Right hindlimb (tissue), 1 donor: Measurements from ENCODE around the gene OLAH.

Experiments used
- DNase-seq: peaks from one replicate; pipeline ENCODE4 v3.0.0-alpha.2; 2018

The OLAH gene

DNA sequence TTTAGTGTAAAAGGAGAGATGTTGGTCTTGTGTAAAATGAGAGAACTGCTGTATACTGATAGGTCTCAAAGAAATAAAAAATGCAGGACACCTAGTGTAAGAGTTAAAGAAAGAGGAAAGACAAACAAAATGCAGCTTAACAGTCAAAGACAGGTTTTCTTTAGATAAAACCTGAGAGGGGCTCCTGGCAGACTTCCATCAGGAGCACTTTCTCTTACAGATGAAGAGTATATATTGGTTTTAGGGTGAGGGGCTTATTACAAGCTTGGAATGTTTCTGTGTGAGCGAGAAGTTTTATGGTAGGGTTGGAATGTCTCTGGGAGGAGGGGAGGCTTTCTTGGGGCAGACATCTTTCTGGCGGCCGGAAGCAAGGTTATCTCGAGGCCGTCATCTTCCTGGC is 28.6 kb downstream of the OLAH start:
- DNase-seq = no peak

DNA sequence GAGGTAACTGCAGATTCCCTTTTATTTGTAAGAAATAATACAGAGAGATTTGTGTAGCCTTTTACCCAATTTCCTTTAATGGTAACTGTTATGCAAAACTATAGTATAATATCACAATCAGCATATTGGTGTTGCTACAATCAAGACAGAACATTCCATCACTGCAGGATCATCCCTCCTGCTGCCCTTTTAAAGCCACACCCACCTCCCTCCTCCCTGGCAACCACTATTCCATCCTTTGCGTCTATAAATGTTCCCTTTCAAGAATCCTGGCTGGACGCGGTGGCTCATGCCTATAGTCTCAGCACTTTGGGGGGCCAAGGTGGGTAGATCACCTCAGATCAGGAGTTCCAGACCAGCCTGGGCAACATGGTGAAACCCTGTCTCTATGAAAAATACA is 31.7 kb downstream of the OLAH start:
- no peak for DNase-seq

DNA sequence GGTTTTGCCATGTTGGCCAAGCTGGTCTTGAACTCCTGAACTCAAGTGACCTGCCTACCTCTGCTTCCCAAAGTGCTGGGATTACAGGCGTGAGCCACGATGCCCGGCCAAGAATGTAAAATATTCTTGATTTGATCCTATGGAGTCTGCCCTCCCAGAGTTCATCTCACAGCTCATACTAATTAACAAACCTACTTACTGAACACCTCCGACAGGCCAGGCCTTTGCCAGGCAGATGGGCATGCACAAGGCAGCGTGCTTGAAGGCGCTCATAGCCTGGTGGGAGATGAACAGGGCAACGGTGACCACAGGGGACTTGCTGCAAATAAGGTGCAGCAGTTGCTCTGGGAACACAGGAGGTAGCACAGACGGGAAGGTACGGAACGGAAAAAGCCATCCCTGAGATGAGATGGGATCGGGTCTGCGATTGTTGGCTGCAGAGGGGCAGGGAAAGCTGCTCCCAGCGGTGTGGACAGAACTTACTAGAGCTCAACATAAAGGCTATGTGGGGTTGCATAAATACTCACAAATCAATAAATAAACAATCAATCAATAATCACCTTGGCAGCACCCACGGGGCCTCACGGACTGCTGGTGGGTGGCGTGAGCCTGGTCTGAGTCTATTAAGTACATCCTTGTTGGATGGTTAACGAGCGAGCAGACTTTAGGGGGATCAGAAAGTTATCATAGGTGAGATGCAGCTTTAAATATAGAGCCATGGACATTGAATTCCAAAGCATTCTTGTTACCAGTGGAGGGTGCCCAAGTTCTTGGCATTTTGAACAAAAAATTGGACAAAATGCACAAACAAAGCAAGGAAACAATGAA is 40.1 kb downstream of the OLAH start:
- DNase-seq = no peak

DNA sequence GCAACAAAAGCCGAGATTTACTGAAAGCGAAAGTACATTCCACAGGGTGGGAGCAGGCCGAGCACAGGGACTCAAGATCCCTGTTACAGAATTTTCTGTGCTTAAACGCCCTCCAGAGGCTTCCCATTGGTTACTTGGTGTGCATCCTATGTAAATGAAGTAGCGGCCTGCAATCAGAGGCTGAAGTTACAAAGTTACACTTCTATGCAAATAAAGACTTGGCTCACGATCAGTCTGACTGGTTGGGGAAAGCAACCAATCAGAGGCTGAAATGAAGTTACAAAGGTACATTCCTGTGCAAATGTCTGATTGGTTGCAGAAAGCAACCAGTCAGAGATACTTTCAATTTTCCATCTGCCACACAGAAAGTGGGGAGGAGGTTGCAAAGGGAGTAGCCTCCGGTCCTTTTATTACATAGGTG is 40.8 kb downstream of the OLAH start:
- DNase-seq = peak; percentile 78

DNA sequence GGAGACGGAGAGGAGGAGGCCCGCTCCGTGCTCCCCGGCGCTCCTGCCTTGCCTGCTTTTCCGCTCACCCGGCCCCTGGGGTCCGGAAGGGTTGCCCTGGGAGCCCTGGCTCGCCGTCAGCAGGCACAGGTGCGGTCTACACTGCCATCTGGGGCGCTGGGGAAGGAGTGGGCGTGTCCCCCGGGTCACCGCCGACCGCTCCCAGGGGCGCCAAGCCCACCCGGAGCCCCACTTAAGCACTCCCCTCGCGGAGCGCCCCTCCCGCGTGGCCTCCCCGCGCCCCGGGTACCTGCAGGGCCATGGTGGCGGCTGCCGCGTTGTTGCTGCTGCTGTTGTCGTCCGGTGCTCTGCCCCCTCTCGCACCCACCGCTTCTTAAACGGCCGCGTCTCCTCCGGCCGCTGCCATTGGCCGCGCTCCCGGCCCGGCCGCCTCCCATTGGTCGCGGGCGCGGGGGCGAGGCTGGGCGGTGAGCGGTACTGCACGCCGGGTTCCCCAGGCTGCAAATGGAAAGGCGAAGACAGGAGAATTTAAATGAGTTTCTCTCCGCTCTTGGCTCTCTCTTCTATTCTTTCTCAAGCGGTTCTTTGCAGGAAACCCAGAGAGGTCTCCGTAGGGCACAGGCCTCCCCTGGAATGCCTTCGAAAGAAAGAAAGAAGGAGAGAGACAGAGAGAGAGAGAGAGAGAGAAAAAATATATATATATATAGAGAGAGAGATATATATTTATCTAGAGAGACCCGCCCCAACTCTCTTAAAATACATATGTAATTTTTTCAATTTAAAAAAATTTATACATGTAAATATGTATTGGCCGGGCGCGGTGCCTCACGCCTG is 44.9 kb downstream of the OLAH start, which contains the start of gene ACBD7:
Gene ACBD7 (minus strand): TSS at position 349 of the 834 bp plus-strand sequence. CDS start 48 bp downstream, at position 301.
- DNase-seq = peak; percentile 88

DNA sequence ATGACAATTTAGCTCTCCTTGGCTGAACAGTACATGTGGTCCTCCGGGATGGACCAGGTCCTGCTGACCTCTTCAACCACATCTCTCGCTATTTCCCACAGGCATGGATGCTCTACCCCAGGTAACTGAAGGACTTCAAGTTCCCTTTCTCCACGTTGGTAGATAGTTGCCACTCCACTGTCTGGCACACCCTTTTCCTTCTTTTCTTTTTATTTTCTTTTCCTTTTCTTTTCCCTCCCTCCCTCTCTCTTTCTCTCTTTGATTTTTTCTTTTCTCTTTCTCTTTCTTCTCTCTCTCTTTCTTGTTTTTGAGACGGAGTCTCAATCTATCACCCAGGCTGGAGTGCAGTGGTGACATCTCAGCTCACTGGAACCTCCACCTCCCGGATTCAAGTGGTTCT is 47.7 kb downstream of the OLAH start:
- DNase-seq = no peak

DNA sequence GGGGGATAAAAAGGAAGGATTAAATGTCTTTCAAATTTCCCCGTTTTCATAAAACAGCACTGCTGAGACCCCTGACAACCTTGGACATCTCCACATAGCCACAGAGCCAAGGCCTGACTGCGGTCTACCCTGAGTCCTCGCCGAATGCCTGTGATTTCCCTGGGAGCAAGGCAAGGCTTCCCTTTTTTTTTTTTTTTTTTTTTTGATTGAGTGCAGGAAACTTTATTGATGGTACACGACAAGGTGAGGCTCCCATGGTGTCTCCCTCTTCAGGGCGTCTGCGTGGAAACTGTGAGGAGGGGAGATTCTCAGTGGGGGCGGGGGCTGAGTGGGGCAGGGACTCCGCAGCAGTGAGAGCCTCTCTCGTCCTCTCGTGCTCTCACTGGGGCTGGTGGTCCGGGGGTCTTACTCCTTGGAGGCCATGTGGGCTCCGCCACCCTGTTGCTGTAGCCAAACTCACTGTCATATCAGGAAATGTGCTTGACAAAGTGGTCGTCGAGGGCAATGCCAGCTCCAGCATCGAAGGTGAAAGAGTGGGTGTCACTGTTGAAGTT is 49.2 kb downstream of the OLAH start:
- DNase-seq = no peak

DNA sequence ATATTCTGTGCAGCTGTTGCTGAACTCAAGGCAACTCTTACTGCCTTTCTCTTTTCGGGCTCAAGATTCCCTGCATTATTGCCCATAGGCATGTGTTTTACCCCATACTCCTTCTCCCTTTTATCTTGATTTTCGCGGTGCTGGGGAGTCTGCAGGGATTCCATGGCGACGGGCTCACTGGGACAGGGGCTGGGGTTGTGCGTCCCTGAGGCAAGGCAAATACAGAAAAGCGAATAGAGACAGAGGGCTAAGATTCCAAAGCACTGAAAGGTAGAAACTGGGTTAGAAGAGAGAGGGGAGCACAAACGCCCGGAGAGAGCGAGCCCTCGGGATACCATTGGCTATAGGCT is 52.9 kb downstream of the OLAH start:
- DNase-seq = no peak

DNA sequence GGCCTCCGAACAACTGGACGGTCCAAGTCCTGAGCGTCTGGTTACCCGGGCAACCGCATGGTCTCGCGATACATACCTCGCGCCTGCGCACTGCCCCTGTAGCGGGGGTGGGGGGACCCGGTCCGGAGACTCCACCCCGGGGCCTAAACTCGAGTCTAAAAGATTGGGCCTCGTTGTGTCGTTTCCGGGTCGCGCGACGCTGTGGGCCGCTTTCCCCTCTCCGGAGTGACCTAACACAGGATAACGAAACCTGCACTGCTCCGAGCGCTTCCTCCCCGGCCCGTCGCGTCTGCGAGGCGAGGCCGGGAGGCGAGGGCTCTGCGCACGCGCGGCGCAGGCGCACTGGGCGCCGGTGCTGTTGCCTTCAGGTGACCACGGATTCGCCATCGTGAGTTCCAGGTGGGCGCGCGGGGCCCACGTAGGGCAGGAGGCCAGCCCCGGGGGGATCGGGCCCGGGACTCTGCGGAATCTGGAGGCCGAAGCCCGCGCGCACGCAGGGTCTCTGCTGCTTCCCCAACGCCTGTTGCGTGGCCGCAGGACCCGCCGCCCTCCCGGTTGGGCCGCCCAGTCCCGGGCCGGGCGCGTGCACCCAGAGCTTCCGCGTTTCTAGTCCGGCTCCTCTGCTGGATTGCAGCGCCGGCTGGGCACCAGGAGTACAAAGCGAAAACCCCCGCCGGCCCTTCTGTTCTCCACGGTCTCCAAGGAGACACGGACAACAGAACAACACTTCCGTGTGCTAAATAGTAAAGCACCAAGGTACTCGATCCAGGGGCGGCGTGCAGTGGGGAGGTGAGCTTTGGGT is 53.5 kb downstream of the OLAH start, which contains the start of gene RPP38:
Gene RPP38 (plus strand): TSS at position 345 of the 802 bp plus-strand sequence. CDS start 5,960 bp downstream, outside the sequence.
- peak; percentile 98 for DNase-seq

DNA sequence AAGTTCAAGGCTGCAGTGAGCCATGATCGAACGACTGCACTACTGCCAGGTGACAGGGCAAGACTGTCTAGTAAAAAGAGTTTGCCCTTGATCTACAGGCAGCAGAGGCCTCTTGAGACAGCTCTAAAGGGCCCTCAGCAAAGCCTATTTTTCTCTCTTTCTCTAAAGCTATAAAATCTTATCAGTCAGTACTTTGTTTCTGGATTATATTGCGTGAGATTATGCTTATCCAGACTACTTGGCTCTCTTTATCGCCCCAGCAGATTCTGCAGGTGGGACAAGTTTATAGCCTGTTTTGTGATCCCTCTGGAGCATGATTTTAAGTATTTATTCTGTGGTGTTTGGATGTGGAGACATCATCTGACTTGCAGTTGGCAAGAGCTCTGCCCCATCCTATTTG is 56.1 kb downstream of the OLAH start:
- no peak for DNase-seq

DNA sequence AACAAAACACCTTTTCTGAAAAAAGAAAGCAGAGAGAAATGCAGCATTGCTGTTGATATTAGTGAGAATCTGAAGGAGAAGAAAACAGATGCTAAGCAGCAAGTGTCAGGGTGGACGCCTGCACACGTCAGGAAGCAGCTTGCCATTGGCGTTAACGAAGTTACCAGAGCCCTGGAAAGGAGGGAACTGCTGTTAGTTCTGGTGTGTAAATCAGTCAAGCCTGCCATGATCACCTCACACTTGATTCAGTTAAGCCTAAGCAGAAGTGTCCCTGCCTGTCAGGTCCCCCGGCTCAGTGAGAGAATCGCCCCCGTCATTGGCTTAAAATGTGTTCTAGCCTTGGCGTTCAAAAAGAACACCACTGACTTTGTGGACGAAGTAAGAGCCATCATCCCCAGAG is 59.8 kb downstream of the OLAH start:
- no peak for DNase-seq

DNA sequence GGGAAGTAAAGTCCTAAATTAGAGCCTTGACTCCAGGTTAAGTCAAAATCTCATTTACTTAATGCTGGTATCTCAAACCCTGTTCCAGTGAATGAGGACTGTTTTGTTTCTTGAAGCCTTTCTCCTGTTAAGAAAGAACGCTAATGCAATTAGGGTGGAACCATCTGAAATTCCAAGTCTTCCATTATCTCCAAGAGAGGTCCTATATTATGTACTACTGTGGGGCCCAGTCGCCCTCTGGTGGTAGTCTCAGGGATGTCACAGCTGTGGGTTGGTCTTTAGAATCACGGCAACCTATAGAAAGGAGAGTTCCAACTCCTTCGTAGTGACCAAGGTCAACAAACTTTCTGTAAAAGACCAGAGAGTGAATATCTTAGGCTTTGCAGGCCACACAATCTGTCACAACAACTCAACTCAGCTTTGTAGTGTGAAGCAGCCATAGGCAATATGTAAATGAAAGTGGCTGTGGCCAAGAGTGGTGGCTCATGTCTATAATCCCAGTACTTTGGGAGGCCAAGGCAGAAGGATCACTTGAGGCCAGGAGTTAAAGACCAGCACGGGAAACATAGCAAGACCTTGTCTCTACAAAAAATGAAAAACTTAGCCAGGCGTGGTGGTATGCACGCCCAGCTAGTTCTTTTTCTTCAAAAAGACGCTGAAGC is 62.7 kb downstream of the OLAH start:
- DNase-seq = peak; percentile 81

DNA sequence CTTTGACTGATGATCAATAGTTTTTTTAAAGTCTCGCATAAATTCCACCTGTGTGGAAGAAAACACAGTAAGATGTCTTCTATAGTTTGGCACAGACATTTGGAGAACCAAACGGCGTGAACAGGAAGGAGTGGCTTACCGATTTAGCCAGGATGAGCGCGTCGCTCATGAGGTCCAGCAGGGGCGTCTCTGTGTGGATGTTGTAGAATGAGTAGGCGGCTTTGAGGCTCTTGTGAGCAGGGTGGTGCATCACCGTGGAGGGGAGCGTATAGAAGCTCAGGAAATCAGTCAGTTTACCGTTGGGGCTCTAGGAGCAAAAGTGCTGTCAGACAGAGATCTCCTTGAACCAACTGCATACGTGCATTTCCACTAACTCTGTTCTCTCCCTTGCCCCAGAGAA is 68.9 kb downstream of the OLAH start:
- DNase-seq = no peak

DNA sequence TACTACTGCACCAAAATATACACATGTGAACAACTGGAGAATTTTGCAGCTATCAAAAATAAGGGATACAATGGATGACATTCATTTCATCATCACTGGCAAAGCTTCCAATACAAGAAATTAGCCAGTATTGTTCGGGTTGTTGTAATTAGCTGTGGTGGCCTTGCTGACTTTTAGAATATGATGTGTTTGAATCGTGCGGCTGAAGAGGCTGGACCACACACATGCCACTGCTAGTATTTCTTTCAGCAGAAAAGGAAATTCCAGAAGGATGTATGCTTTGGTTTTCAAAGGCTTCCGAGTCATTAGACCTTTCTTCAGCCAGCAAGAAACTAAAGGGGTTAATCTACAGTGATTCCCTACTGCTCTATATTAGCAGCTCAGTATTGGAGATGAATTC is 70.0 kb downstream of the OLAH start:
- no peak for DNase-seq

DNA sequence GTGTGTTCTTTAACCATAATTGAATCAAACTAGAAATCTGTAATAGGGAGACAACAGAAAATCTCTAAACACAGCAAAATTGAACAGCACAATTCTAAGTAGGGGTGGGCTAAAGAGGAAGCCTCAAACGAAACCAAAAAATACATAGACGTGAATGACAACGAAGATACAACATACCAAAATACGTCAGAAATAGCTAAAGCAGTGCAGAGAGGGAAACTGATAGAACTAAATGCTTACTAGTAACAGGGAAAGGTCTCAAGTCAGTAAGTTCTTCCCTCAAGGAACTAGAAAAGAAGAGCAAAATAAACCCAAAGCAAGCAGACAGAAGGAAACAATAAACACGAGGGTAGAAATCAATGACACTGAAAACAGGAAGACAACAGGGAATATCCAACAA is 72.5 kb downstream of the OLAH start:
- no peak for DNase-seq

DNA sequence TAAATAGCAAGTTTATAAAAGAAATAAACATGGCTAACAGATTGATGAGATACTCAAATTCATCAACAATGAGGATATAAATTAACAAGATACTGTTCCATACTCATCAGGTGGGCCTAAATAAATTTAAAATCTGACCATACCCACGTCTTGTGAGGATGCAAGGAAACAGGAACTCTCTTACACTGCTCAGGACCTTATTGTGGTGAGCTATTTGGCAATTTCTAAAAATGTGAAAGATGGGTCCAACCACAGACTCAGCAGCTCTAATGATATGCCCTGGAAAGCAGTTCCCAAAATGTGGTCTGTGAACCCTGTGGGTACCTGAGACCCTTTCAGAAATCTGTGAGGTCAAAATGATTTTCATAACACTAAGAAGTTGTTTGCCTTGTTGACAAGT is 74.9 kb downstream of the OLAH start:
- DNase-seq = no peak

DNA sequence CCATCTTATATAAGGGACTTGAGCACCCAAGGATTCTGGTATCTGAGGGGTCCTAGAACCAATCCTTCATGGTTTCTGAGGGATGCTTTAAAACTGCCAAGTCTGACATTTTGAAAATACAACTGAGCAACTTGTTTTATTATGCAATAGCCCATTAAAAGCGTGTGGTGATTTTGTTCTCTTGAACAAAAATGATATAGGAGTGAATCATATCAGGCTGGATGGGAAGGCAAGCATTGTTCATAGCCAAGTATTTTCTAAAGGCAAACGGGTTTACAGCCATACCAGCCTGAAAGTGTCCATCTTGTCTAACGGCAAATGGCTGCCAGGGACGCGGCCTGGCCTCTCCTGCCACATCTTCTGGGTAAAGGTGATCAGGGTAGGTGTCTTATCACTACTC is 76.8 kb downstream of the OLAH start:
- no peak for DNase-seq

DNA sequence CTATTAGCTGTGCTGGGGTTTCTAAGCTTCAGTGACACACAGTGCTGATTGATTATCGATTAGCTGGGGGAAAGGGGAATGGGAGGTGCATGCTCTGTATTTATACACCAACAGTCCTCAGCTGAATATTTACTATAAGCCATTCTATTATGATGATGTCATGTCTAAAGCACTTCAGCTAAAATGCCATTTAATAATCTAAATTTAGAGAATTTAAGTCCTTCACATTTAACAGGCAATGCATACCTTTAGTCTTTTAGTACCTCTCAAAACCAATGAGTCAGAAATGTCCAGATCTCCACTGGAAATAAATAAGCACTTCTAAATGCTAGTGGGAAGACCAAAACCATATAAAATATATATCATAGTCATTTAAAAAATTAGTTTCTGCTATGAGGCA is 78.0 kb downstream of the OLAH start:
- no peak for DNase-seq

DNA sequence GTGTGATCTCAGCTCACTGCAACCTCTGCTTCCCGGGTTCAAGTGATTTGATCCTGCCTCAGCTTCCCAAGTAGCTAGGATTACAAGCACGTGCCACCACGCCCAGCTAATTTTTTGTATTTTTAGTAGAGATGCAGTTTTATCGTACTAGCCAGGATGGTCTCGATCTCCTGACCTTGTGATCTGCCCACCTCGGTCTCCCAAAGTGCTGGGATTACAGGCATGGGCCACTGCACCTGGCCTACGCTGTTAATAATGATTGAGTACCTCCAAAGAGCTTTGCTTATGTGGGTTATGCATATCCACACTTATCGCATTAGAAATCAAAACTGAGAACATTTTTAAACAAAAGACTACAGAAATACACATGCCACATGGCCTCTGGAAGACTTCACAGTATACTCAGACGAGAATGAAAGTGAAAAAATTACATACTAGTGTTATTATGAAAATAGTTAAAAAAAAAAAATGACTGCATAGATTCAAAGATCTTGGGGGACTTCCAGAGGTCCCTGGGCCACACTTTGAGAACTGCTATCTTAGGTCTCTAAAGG is 78.8 kb downstream of the OLAH start:
- no peak for DNase-seq
